Cardiac fibroblast (primary cell): ENCODE measurements around the gene DNAJB14.

ENCODE experiments used
- DNase-seq, 2 donors: peaks; one replicate each; pipeline versions ENCODE4 v3.0.0 to v3.0.0-alpha.2; 2010; ENCODE audit warnings: low read depth in 2 of 2
- H3K4me3 ChIP-seq, 2 donors: replicated peaks in 1 of 2; 1 replicate in 1 of 2; 2 replicates in 1 of 2; pipeline ENCODE4 v1.5.1; 2011; ENCODE audit warnings: low read depth in 2 of 2, low read length in 2 of 2, mild to moderate bottlenecking in 2 of 2, moderate library complexity in 1 of 2
- TF ChIP-seq, protein P1 (sequence below): IDR thresholded peaks from one replicate; pipeline ENCODE4 v1.5.1; 2011; ENCODE audit warnings: low read depth, mild to moderate bottlenecking, low read length, inconsistent platforms

Gene DNAJB14

DNA sequence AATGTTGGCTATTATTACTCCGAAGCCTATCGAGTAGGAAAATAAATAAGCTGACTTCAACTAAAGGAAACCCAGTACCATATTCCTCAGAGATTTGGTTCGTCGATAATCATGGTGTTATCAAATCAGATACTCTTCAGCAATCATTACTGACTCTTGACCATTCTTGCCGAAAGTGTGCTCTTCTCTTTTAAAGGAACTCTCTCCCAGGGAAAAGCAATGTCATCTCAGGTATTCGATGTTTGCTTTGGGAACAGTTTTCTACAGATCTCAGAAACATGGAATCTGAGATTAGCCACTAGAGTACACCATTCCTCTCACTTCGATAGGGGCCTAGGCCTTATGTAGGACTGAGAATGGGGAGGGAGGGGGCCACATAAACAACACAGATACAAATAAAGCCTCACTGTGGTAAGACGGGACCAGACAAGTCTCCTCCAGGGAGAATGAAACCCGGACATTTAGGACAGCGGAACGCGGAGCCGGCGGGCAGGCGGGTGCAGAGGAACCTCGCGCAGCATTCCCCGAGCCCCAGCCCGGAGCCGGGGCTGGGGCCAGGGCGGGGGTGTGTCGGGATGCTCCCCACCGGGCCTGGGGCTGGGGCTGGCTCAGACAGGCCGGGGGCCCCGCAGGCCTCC, 581 bp downstream of the DNAJB14 start:
- peak overlapping the region; percentile 79 to 84 for H3K4me3 ChIP-seq
- TF ChIP-seq, protein P1, sequence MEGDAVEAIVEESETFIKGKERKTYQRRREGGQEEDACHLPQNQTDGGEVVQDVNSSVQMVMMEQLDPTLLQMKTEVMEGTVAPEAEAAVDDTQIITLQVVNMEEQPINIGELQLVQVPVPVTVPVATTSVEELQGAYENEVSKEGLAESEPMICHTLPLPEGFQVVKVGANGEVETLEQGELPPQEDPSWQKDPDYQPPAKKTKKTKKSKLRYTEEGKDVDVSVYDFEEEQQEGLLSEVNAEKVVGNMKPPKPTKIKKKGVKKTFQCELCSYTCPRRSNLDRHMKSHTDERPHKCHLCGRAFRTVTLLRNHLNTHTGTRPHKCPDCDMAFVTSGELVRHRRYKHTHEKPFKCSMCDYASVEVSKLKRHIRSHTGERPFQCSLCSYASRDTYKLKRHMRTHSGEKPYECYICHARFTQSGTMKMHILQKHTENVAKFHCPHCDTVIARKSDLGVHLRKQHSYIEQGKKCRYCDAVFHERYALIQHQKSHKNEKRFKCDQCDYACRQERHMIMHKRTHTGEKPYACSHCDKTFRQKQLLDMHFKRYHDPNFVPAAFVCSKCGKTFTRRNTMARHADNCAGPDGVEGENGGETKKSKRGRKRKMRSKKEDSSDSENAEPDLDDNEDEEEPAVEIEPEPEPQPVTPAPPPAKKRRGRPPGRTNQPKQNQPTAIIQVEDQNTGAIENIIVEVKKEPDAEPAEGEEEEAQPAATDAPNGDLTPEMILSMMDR: no peak
- DNase-seq: peak; percentile 35 to 39

DNA sequence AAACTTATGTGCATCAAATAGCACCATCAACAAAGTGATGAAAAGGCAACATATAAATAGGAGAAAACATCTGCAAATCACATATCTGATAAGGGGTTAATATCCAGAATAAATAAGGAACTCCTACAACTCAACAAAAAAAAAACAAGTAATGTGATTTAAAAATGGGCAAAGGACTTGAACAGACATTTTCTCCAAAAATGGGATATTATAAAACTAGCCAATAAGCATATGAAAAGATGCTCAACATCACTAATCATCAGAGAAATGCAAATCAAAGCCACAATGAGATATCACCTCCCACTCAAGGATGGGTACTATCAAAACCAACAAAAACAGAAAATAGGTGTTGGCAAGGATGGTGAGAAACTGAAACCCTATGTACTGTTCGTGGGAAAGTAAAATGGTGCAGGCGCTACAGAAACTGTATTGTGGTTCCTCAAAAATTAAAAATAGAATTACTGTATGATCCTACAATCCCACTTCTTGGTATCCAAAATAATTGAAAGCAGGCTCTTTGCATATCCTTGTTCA, 2.4 kb downstream of the DNAJB14 start:
- DNase-seq: no peak
- TF ChIP-seq, protein P1: no peak
- no peak overlapping the region for H3K4me3 ChIP-seq

DNA sequence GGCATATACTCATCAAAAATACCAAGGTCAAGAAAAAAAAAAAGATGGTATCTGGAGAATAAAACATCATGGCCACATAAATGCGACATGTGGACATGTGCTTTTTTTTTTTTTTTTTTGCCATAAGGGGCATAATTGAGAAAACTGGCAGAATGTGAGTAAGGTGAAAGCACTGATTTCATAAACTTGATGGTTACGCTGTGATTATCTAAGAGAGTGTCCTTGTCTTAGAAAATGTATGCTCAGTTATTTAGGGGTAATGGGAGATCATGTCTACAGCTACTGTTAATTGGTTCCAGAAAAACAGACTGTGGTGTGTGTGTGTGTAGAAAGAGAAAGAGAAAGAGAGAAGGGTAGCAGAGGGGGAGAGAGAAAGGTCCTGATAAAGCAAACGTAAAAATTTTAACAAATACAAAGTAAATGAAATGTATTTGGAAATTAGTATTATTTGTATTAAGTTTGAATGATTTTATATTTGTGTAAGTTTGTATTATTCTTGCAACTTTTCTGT, 8.1 kb downstream of the DNAJB14 start:
- no peak overlapping the region for H3K4me3 ChIP-seq
- TF ChIP-seq, protein P1: no peak
- no peak for DNase-seq

DNA sequence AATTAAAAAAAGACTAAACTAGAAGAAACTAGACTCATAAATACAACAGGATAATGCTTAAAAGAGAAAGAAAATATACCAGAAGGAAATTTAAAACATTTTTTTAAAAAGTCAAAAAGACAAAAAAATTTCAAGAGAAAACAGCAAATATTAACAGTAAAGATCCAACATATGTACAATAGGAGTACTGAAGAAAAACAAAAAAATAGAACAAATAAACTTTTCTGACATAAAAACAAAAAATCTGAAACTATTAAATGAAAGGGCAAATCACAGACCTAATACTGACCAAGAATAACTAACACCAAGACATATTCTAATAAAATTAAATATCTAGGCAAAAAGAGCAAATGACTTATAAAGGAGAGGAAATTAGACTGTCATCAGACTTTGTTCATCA, 11.5 kb downstream of the DNAJB14 start:
- H3K4me3 ChIP-seq: no peak overlapping the region
- TF ChIP-seq, protein P1: no peak
- peak in 1 of 2 donors; percentile 20 for DNase-seq

DNA sequence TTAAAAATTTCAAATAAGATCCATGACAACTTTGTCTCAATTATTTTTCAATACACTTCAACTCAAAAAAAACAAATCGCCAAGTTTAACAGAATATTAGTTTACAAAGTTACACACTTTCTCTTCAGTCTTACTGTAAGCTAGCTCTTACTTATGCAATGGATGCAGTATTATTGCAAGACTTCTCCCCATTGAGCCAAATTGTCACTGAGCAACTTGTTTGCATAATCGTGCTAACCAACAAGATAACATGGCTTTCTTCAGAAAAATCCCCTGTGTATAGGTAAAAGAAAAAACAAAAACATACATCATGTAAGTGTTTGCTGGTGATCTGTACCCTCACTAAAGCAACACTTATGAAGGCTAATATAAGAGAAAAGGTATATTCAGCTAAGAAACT, 18.9 kb downstream of the DNAJB14 start:
- no peak overlapping the region for H3K4me3 ChIP-seq
- TF ChIP-seq, protein P1: no peak
- peak; percentile 47 to 51 for DNase-seq

DNA sequence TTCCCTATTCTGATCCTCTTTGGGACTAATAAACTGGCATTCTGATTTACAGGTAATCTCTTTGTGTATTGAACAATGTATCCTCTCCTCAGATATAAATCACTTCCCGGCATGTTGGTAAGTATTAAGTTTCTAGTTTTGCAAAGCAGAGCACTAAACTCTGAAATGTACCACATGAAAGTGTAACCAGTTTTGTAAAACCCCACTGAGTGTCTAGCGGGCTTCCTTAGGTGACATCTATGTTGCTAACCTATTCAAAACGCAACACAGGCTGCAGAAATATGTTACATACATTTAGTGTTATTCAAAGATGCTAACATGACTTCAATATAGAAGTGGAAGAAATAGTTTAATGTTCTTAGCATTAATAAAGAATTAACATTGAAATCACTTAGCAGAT, 25.2 kb downstream of the DNAJB14 start:
- no peak overlapping the region for H3K4me3 ChIP-seq
- DNase-seq: no peak
- TF ChIP-seq, protein P1: no peak
